ENCODE results near the gene MAD2L1BP. TPM values are rescaled to one million over a fixed set of nuclear protein-coding genes. Genes with fewer than 3 reads are reported as not detected.

The MAD2L1BP gene
- total RNA-seq, 4 donors from 2014 or later = 15.6 to 37.2 (median 26.6) TPM

- TF ChIP-seq CTCF (IDR thresholded peaks at IDR 0.05; ENCODE audit: low read depth) = no peak
These were observed 29.7 kb downstream of the MAD2L1BP start for GRCh38 chr6:43665376-43665775.

GRCh38 chr6:43666196-43666920 lies 30.7 kb downstream of the MAD2L1BP start:
- no peak for TF ChIP-seq CTCF (IDR thresholded peaks at IDR 0.05; ENCODE audit: low read depth)

GRCh38 chr6:43667245-43668150 lies 31.9 kb downstream of the MAD2L1BP start:
- TF ChIP-seq CTCF (IDR thresholded peaks at IDR 0.05; ENCODE audit: low read depth) = no peak

- TF ChIP-seq CTCF (IDR thresholded peaks at IDR 0.05; ENCODE audit: low read depth) = no peak
These were observed 32.8 kb downstream of the MAD2L1BP start for GRCh38 chr6:43668151-43669028.

GRCh38 chr6:43669050-43669921 lies 33.6 kb downstream of the MAD2L1BP start:
- TF ChIP-seq CTCF (IDR thresholded peaks at IDR 0.05; ENCODE audit: low read depth) = no peak

- no peak for TF ChIP-seq CTCF (IDR thresholded peaks at IDR 0.05; ENCODE audit: low read depth)
These were observed 34.4 kb downstream of the MAD2L1BP start for GRCh38 chr6:43669922-43670622.

All from subcutaneous adipose tissue (tissue), 4 donors.